Endothelial cell of umbilical vein (primary cell): ENCODE results near the gene RGP1. TPM values are rescaled to one million over a fixed set of nuclear protein-coding genes. Genes with fewer than 3 reads are reported as not detected.
A peak's percentile ranks its signal among the peaks of the same experiment; 100 is the strongest.

Experiments
- BruUV-seq: library from RNA; stranded (reverse); fragments of 400-500 nt; replicated peaks from 2 replicates; lab custom pipeline; 2021; lab: Mats Ljungman, UMichigan
- CTCF ChIA-PET: fragments of 300-600, 350-600 bp; sonication (Branson Sonifier 250); formaldehyde crosslinking; loops from one replicate; lab custom pipeline; 2021; ENCODE audit warnings: antibody characterized with exemption, inconsistent platforms; lab: Charles Lee
- POLR2A ChIA-PET: fragments of 300-600, 350-600 bp; sonication (Branson Sonifier 250); formaldehyde crosslinking; loops from one replicate; lab custom pipeline; 2021; ENCODE audit warnings: antibody characterized with exemption, inconsistent platforms; lab: Charles Lee
- DNase-seq: peaks from one replicate; pipeline ENCODE4 v3.0.0-alpha.2; 2011; ENCODE audit warnings: low read depth, low spot score
- FAIRE-seq: peaks from 2 replicates; lab custom pipeline; 2011; peaks lifted over from hg19 to GRCh38; lab: Jason Lieb, UNC
- H2AFZ ChIP-seq: 2 replicates; pipeline ENCODE4 v1.6.0; 2012; ENCODE audit warnings: low read depth, low read length, control low read depth, inconsistent platforms
- H3K27ac ChIP-seq: 2 replicates; pipeline ENCODE4 v1.5.1; 2011; ENCODE audit warnings: low read depth, mild to moderate bottlenecking, control low read depth, low read length, moderate library complexity; ENCODE audit not compliant: insufficient read depth
- H3K27me3 ChIP-seq, 2 experiments: 2 replicates each; pipeline versions ENCODE4 v1.6.0 to v1.6.1; 2011; ENCODE audit warnings: low read length in 2 of 2, mixed read lengths in 1 of 2; ENCODE audit not compliant: control insufficient read depth in 2 of 2, insufficient read depth in 2 of 2
- H3K36me3 ChIP-seq, 2 experiments: 2 replicates in 1 of 2; 3 replicates in 1 of 2; pipeline ENCODE4 v1.5.1; 2011; ENCODE audit warnings: low read length in 2 of 2, mild to moderate bottlenecking in 1 of 2, moderate library complexity in 1 of 2; ENCODE audit not compliant: control insufficient read depth in 2 of 2, insufficient read depth in 2 of 2; ENCODE audit errors: extremely low read depth in 1 of 2
- H3K4me1 ChIP-seq: 3 replicates; pipeline ENCODE4 v1.5.1; 2011; ENCODE audit warnings: mild to moderate bottlenecking, low read length; ENCODE audit not compliant: control insufficient read depth, insufficient read depth; ENCODE audit errors: extremely low read depth
- H3K4me2 ChIP-seq: 2 replicates; pipeline ENCODE4 v1.6.1; 2011; ENCODE audit warnings: low read length, control low read depth, mixed read lengths; ENCODE audit not compliant: insufficient read depth
- H3K4me3 ChIP-seq, 3 experiments: fragments of 200-600 bp in 1 of 3; sonication (generic), shearing (Covaris generic) in 1 of 3; replicated peaks in 1 of 3; 2 replicates each; pipeline ENCODE4 v1.5.1; 2011 to 2016; ENCODE audit warnings: control low read depth in 3 of 3, low read length in 3 of 3, mild to moderate bottlenecking in 2 of 3, inconsistent platforms in 1 of 3, low read depth in 1 of 3, moderate library complexity in 1 of 3; ENCODE audit not compliant: insufficient read depth in 1 of 3
- H3K79me2 ChIP-seq: 2 replicates; pipeline ENCODE4 v1.6.0; 2012; ENCODE audit warnings: low read length, inconsistent platforms; ENCODE audit not compliant: control insufficient read depth, insufficient read depth
- H3K9ac ChIP-seq: replicated peaks from 2 replicates; pipeline ENCODE3; 2011; ENCODE audit warnings: low read length, control low read depth; ENCODE audit not compliant: insufficient read depth; ENCODE audit errors: extremely low read depth
- H3K9me1 ChIP-seq: replicated peaks from 3 replicates; pipeline ENCODE4 v1.6.0; 2011; ENCODE audit warnings: mild to moderate bottlenecking, low read length; ENCODE audit not compliant: control insufficient read depth, insufficient read depth; ENCODE audit errors: extremely low read depth
- H3K9me3 ChIP-seq: replicated peaks from 2 replicates; pipeline ENCODE4 v1.5.1; 2012; ENCODE audit warnings: low read length, inconsistent platforms; ENCODE audit not compliant: control insufficient read depth, insufficient read depth
- H4K20me1 ChIP-seq: replicated peaks from 2 replicates; pipeline ENCODE3; 2011; ENCODE audit warnings: mild to moderate bottlenecking, low read length; ENCODE audit not compliant: control insufficient read depth, insufficient read depth; ENCODE audit errors: extremely low read depth
- CTCF ChIP-seq, 2 donors: IDR thresholded peaks; 1 replicate in 1 of 2; 2 replicates in 1 of 2; pipeline ENCODE4 v1.5.1; 2011; ENCODE audit warnings: low read length in 2 of 2, mild to moderate bottlenecking in 2 of 2, moderate library complexity in 2 of 2, control low read depth in 1 of 2, inconsistent platforms in 1 of 2, low read depth in 1 of 2; ENCODE audit not compliant: insufficient read depth in 1 of 2; ENCODE audit errors: extremely low read depth in 1 of 2
- EZH2 ChIP-seq: IDR thresholded peaks from 2 replicates; pipeline ENCODE4 v1.6.1; 2012; ENCODE audit warnings: borderline replicate concordance, low read depth, mild to moderate bottlenecking, moderate library complexity, low read length, inconsistent platforms; ENCODE audit not compliant: severe bottlenecking
- FOS ChIP-seq: IDR thresholded peaks from 2 replicates; pipeline ENCODE4 v1.6.1; 2011; ENCODE audit warnings: mild to moderate bottlenecking, low read length, moderate library complexity, borderline replicate concordance; ENCODE audit not compliant: insufficient read depth
- GATA2 ChIP-seq: IDR thresholded peaks from 2 replicates; pipeline ENCODE4 v1.7.0; 2011; ENCODE audit warnings: low read depth, mild to moderate bottlenecking, moderate library complexity, mixed read lengths, low read length; ENCODE audit not compliant: insufficient read length, insufficient read depth
- JUN ChIP-seq: IDR thresholded peaks from 2 replicates; pipeline ENCODE4 v1.6.1; 2011; ENCODE audit warnings: borderline replicate concordance, low read depth; ENCODE audit not compliant: insufficient read length, insufficient read depth
- MAX ChIP-seq: IDR thresholded peaks from 2 replicates; pipeline ENCODE4 v1.6.1; 2011; ENCODE audit not compliant: insufficient read depth, insufficient read length
- MYC ChIP-seq: IDR thresholded peaks from one replicate; pipeline ENCODE4 v1.6.1; 2011; ENCODE audit warnings: mild to moderate bottlenecking, low read depth, low read length
- POLR2A ChIP-seq: IDR thresholded peaks from 2 replicates; pipeline ENCODE4 v1.6.1; 2012; ENCODE audit warnings: low read depth, mild to moderate bottlenecking, control low read depth, low read length
- POLR2AphosphoS5 ChIP-seq: IDR thresholded peaks from 2 replicates; pipeline ENCODE4 v1.6.1; 2012; ENCODE audit warnings: low read depth, mild to moderate bottlenecking, control low read depth, low read length, moderate library complexity; ENCODE audit not compliant: insufficient read depth
- dilution Hi-C: fragments of 300-500 bp; cut with MboI; formaldehyde crosslinking; loops from one replicate; pipeline ENCODE4 v1.15.0; 2019; ENCODE audit warnings: low sequenced_read_pairs; ENCODE audit not compliant: extremely low pct_ligation_motif_present
- intact Hi-C: fragments of 100-400 bp; cut with micrococcal nuclease; formaldehyde crosslinking; loops from one replicate; pipeline ENCODE4 v1.10.0; 2022
- polyA plus RNA-seq, 4 experiments: library from polyadenylated mRNA; depleted of rRNA in 3 of 4; stranded (reverse) in 3 of 4; unstranded in 1 of 4; fragments of >200 nt; gene quantifications; 2 replicates each; pipeline versions ENCODE4 v1.2.1 to v1.2.3, GENCODE V29; 2011 to 2012; ENCODE audit warnings: missing spikeins in 1 of 4
- total RNA-seq: library from RNA; stranded (reverse); gene quantifications from 2 replicates; pipeline ENCODE4 v1.2.3, GENCODE V29; 2021

RGP1 gene
- total and polyA plus RNA-seq, 2 donors (not counting 3 experiments of a cell fraction or from before 2014, with no cell fraction given): 15.0 to 29.0 TPM

GRCh38 chr9:35774907-35775635 lies 26.0 kb downstream of the RGP1 start:
- intact Hi-C loops (loop anchor here (1.0 kb wide), 1 partner anchor 43 kb away; the partner anchor contains the start of genes CREB3 and TLN1), dilution Hi-C loops (no loop called here)
- peak overlapping the region; percentile 52 for H3K27ac ChIP-seq
- peak overlapping the region; percentile 98 for H2AFZ ChIP-seq
- H3K79me2 ChIP-seq: no peaks in the 10 kb centered on the region
- no peaks in the 10 kb centered on the region for H3K9me1 ChIP-seq
- TF ChIP-seq GATA2 (no peak), JUN (no peak), FOS (no peak), POLR2AphosphoS5 (no peak), POLR2A (no peak), CTCF (IDR thresholded peaks at IDR 0.05; ENCODE audit: extremely low read depth in 1 of 2, insufficient read depth in 1 of 2, low read depth in 1 of 2, low read length in 2 of 2) (no peak), MYC (no peak), EZH2 (no peak), MAX (no peak)
- H3K4me1 ChIP-seq: peaks cover 36% of the 10 kb centered on the region
- H3K4me2 ChIP-seq: peak overlapping the region; percentile 60
- H4K20me1 ChIP-seq: no peaks in the 10 kb centered on the region
- H3K9ac ChIP-seq: peak overlapping the region; percentile 47
- ChIA-PET CTCF (interaction anchor here (0.7 to 3.5 kb wide), 17 partner anchors 13 to 136 kb away, joined by 3 to 25 read pairs (median 5); partner anchors contain the start of gene MSMP), POLR2A (interaction anchor here (0.6 to 1.1 kb wide), 4 partner anchors 14 to 181 kb away, joined by 3 to 8 read pairs (median 3); no protein-coding TSS in a partner anchor)
- BruUV-seq: no TSS peak
- DNase-seq (peak; percentile 79), FAIRE-seq (peak; percentile 80)
- no peaks in the 10 kb centered on the region for H3K36me3 ChIP-seq
- no peaks in the 10 kb centered on the region for H3K27me3 ChIP-seq
- peak overlapping the region in 1 of 3 experiments; percentile 13 for H3K4me3 ChIP-seq
- no peaks in the 10 kb centered on the region for H3K9me3 ChIP-seq
